Measurements from ENCODE around the gene DPPA3. TPM values are rescaled to one million over a fixed set of nuclear protein-coding genes. Genes with fewer than 3 reads are reported as not detected.

The DPPA3 gene
- total RNA-seq, result not detected

DNA sequence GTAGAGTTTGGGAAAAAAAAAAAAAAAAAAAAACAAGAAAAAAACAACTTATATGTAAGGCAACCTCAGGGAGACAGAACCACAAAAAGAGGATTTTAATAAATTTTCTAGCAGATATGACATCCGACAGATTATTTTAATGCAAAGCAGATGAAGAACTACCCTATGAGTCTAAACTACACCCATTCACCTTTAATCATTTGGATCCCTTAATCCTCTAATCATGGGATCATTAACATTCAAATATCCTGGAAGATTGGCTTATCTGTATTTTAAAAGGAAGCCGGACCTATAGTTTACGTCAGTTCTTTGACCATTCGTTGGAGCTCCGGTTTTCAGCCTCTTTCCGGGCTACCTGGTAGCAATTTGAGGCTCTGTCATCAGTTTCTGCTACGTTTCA lies at the start of gene DPPA3:
TSS of gene DPPA3 (plus strand) at position 301 of the 400 bp plus-strand sequence. CDS start 138 bp downstream, outside the sequence.

DNA sequence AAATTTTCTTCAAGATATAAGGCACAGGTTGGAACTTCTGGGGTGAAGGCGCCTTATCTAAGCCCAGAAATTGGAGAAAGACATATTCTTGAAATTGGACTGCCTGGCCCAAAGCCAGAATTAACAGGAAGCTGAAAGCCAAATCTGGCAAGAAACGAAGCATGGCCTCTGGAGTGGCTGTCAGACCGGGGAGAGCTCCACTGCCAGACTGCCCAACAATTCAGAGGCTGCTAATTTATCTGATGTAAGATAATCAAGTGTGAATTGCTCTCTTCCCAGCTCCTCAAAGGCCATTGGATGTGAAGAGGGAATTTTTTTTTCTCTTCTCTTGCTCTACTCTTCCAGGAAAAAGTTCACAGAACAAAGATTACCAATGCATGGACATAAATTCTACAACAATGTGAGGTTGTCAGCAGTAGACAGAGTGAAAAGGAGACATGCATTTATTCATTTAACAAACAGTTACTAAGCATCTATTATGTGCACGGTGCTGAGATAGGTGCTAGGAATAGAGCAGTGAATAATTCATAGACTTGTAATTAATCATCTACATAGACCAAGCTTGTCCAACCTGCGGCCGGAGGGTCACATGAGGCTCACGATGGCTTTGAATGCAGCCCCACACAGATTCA lies 15.6 kb upstream of the DPPA3 start, which contains the start of gene GDF3:
TSS of gene GDF3 (minus strand) at position 210 of the 632 bp plus-strand sequence. CDS start at position 163, 47 bp downstream.

GRCh38 chr12:7747246-7747645 lies 36.0 kb downstream of the DPPA3 start, which contains the start of gene CLEC4C:
CLEC4C (minus strand) TSS chr12:7747375; CDS start chr12:7747348, 27 bp downstream.

Other genes starting within 250 kb of the DPPA3 start
- 7.3 TPM for gene CD163, start 207.7 kb upstream of the DPPA3 start, total RNA-seq
- not detected for gene APOBEC1, start 45.5 kb upstream of the DPPA3 start, total RNA-seq
- gene GDF3, start 15.7 kb upstream of the DPPA3 start, total RNA-seq, result not detected
- not detected for gene CLEC4C, start 35.9 kb downstream of the DPPA3 start, total RNA-seq
- not detected for gene NANOGNB, start 53.8 kb downstream of the DPPA3 start, total RNA-seq
- not detected for gene NANOG, start 78.0 kb downstream of the DPPA3 start, total RNA-seq
- gene SLC2A14, start 161.5 kb downstream of the DPPA3 start, total RNA-seq, result 0.77 TPM
- gene SLC2A3, start 224.8 kb downstream of the DPPA3 start, total RNA-seq, result 158 TPM

Data from camera-type eye (tissue), 1 donor.